AG08395 (cell line): ENCODE data around the gene CST1.
A peak's percentile ranks its signal among the peaks of the same experiment; 100 is the strongest.

Source experiments
- DNase-seq: peaks from one replicate; pipeline ENCODE4 v3.0.0; 2012; ENCODE audit warnings: mixed read lengths, low spot score

CST1 gene

DNA sequence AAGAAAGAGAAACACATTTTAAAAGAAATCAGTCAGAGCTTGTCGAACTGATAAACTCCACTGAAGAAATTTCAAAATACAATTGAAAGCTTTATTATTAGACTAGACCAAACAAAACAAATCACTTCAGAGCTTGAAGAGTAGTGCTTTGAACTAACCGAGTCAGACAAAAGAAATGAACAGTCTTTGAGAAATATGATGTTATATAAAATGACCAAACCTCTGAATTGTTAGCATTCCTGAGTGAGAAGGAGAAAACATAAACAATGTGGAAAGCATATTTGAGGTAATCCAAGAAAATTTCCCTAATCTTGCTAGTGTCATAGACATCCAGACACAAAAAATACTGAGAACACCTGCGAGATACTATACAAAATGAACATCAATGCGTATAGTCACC, 48.7 kb downstream of the CST1 start:
- peak; percentile 18 for DNase-seq

DNA sequence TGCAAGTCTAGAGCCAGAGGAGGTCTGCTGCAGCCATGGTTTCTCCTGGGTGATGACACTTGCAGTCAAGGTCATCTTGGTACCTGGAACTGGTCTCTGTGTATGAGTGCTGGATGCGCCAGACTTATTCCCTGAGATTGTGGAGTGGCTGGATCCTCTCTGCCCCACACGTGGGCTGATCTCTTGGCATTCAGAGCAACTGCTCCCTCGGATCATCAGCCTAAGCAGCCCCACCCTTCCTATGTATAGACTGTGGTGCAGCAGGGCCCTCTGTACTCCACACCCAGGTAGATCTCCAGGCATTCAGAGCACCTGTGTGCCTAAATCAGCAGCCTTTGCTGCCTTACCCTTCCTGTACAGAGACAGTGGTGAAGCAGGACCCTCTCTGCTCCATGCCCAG, 49.8 kb downstream of the CST1 start:
- DNase-seq: no peak

DNA sequence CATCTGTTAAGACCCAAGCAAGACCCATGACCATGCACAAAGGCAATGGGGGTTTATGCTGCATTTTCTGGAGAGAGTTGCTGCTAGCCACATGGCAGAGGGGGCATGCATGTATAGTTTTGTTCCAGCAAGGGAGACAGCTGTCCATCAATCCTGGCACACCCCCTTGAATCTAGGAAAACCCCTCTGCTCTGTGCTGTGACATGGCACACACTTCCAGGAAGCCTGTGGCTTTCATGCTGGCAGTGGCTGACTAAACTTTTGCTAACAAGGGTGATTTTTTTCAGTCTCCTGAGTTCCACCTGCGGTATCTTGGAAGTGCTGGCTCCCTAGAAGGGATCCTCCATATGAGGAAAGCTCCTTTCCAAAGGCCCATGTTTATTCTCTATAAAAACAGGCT, 52.8 kb downstream of the CST1 start:
- no peak for DNase-seq
